Measurements from ENCODE around the gene SNX9.

DNA sequence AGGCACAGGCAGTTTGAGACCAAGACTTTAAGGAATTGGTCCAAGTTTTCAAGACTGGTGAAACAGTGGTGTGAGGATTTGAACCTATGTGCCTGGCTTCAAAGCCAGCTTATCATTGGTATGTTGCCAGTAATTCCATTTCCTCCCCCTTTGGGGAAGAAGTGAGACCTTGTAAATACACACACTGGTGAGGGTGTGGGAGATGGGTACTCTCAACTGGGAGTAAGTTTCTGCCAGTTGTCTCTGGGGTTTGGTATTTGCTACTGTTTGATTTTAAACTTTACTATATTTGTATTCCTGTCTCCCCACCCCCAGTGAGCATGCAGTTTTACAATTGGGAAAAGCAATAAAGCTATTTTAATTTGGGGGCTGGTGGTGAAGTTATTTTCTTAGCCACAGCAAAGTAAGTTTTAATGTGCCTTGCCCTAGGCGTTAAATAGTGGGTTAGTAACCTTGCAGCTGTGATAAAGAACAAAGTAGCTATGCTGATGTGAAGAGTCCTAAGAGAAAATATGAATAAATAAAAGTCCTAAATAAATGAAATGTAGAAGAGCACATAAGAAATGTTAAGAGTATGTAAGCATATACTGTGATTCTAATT lies 31.0 kb downstream of the SNX9 start:
- TF ChIP-seq MXI1 (conservative IDR thresholded peaks at IDR 0.05; ENCODE audit: poor library complexity, severe bottlenecking): no peak
- TF ChIP-seq, protein P1, sequence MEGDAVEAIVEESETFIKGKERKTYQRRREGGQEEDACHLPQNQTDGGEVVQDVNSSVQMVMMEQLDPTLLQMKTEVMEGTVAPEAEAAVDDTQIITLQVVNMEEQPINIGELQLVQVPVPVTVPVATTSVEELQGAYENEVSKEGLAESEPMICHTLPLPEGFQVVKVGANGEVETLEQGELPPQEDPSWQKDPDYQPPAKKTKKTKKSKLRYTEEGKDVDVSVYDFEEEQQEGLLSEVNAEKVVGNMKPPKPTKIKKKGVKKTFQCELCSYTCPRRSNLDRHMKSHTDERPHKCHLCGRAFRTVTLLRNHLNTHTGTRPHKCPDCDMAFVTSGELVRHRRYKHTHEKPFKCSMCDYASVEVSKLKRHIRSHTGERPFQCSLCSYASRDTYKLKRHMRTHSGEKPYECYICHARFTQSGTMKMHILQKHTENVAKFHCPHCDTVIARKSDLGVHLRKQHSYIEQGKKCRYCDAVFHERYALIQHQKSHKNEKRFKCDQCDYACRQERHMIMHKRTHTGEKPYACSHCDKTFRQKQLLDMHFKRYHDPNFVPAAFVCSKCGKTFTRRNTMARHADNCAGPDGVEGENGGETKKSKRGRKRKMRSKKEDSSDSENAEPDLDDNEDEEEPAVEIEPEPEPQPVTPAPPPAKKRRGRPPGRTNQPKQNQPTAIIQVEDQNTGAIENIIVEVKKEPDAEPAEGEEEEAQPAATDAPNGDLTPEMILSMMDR (IDR thresholded peaks at IDR 0.05; ENCODE audit: poor library complexity, severe bottlenecking): no peak
- no peak for TF ChIP-seq RAD21 (conservative IDR thresholded peaks at IDR 0.05)
- TF ChIP-seq EZH2 (IDR thresholded peaks at IDR 0.05; ENCODE audit: borderline replicate concordance, insufficient read depth, low read length, poor library complexity, severe bottlenecking): no peak
- no peak for TF ChIP-seq POLR2AphosphoS5 (IDR thresholded peaks at IDR 0.05)
- no peak for TF ChIP-seq TAF1 (IDR thresholded peaks at IDR 0.05; ENCODE audit: low read depth)

All from neural cell (in vitro differentiated cells).